PFSK-1 (cell line): ENCODE data around the gene TPRA1.

Source experiments
- FOXP2 ChIP-seq: optimal IDR thresholded peaks from 2 replicates; pipeline ENCODE3; 2011; ENCODE audit warnings: borderline replicate concordance, control low read depth, inconsistent platforms; ENCODE audit not compliant: insufficient read depth; ENCODE audit errors: extremely low read length, extremely low read depth
- POLR2AphosphoS5 ChIP-seq: IDR thresholded peaks from 2 replicates; pipeline ENCODE4 v1.6.1; 2012; ENCODE audit warnings: low read depth, mild to moderate bottlenecking, control low read depth, low read length, moderate library complexity
- SIN3A ChIP-seq: IDR thresholded peaks from 2 replicates; pipeline ENCODE4 v1.6.1; 2012; ENCODE audit warnings: mild to moderate bottlenecking, low read length, moderate library complexity, borderline replicate concordance; ENCODE audit not compliant: insufficient read depth
- TAF1 ChIP-seq: IDR thresholded peaks from 2 replicates; pipeline ENCODE4 v1.6.1; 2012; ENCODE audit warnings: low read length, control low read depth, borderline replicate concordance; ENCODE audit not compliant: insufficient read depth
- TF ChIP-seq, protein P1 (sequence below), 2 experiments: IDR thresholded peaks; 2 replicates each; pipeline versions ENCODE4 v1.6.1 to v1.8.0; 2011 to 2012; ENCODE audit warnings: low read depth in 2 of 2, low read length in 2 of 2, control low read depth in 1 of 2, inconsistent platforms in 1 of 2, mild to moderate bottlenecking in 1 of 2, moderate library complexity in 1 of 2; ENCODE audit not compliant: insufficient read depth in 1 of 2

DNA sequence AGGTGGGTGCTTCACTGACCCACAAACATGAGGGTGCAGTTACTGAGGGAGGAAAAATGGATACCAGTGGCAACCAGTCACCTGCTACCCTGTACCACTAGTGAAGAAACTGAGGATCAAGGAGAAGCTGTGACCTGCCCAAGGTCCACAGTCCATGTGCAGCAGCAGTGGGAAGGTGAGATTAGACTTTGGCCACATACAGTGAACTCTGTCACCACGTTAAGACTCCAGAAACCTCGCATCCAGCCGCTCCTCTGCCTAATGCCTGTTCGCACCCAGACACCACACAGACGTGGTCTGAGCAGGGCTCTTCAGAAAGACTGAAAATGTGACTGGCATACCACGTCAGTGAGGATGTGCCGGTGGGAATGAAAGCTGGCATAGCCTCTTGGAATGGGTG is 20.0 kb downstream of the TPRA1 start:
- TF ChIP-seq TAF1: no peak
- TF ChIP-seq POLR2AphosphoS5: no peak
- TF ChIP-seq SIN3A: no peak
- TF ChIP-seq, protein P1, sequence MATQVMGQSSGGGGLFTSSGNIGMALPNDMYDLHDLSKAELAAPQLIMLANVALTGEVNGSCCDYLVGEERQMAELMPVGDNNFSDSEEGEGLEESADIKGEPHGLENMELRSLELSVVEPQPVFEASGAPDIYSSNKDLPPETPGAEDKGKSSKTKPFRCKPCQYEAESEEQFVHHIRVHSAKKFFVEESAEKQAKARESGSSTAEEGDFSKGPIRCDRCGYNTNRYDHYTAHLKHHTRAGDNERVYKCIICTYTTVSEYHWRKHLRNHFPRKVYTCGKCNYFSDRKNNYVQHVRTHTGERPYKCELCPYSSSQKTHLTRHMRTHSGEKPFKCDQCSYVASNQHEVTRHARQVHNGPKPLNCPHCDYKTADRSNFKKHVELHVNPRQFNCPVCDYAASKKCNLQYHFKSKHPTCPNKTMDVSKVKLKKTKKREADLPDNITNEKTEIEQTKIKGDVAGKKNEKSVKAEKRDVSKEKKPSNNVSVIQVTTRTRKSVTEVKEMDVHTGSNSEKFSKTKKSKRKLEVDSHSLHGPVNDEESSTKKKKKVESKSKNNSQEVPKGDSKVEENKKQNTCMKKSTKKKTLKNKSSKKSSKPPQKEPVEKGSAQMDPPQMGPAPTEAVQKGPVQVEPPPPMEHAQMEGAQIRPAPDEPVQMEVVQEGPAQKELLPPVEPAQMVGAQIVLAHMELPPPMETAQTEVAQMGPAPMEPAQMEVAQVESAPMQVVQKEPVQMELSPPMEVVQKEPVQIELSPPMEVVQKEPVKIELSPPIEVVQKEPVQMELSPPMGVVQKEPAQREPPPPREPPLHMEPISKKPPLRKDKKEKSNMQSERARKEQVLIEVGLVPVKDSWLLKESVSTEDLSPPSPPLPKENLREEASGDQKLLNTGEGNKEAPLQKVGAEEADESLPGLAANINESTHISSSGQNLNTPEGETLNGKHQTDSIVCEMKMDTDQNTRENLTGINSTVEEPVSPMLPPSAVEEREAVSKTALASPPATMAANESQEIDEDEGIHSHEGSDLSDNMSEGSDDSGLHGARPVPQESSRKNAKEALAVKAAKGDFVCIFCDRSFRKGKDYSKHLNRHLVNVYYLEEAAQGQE (IDR thresholded peaks at IDR 0.05; ENCODE audit: insufficient read depth in 1 of 2, low read depth in 2 of 2, low read length in 2 of 2): no peak
- TF ChIP-seq FOXP2: no peak
